Measurements from ENCODE around the gene IGFN1.
"Not testable (repeated sequence)": the region's sequence is repeated elsewhere in the genome, so short reads cannot be mapped to it uniquely, and the experiment has no call there.

The IGFN1 gene

GRCh38 chr1:201190624-201191051 lies at the start of gene IGFN1:
Gene IGFN1, plus strand, starts transcription at chr1:201190824. Its CDS starts 2,470 bp downstream, at chr1:201193294.
- DNase-seq, result peak; percentile 8

GRCh38 chr1:201140941-201141260 lies 49.7 kb upstream of the IGFN1 start:
- DNase-seq, result no peak

- no peak for DNase-seq
Measured at GRCh38 chr1:201141418-201141817, 49.2 kb upstream of the IGFN1 start.

GRCh38 chr1:201142011-201142848 lies 48.4 kb upstream of the IGFN1 start:
- no peak for DNase-seq

GRCh38 chr1:201142849-201143725 lies 47.5 kb upstream of the IGFN1 start:
- no peak for DNase-seq

- no peak for DNase-seq
Measured at GRCh38 chr1:201143726-201144635, 46.6 kb upstream of the IGFN1 start.

- DNase-seq, result no peak
Measured at GRCh38 chr1:201144701-201145100, 45.9 kb upstream of the IGFN1 start.

- no peak for DNase-seq
Measured at GRCh38 chr1:201145132-201145531, 45.5 kb upstream of the IGFN1 start.

GRCh38 chr1:201145816-201146215 lies 44.8 kb upstream of the IGFN1 start:
- no peak for DNase-seq

- no peak for DNase-seq
Measured at GRCh38 chr1:201146626-201147390, 43.8 kb upstream of the IGFN1 start.

- DNase-seq, result no peak
Measured at GRCh38 chr1:201147396-201148015, 43.1 kb upstream of the IGFN1 start.

GRCh38 chr1:201149400-201149799 lies 41.2 kb upstream of the IGFN1 start:
- DNase-seq, result peak; percentile 11

GRCh38 chr1:201153474-201154388 lies 36.9 kb upstream of the IGFN1 start:
- DNase-seq, result no peak

- DNase-seq, result peak; percentile 85
Measured at GRCh38 chr1:201154389-201155165, 36.0 kb upstream of the IGFN1 start, which contains the start of gene TMEM9. Gene TMEM9, minus strand, starts transcription at chr1:201154474. Its CDS starts 551 bp downstream, at chr1:201153923.

GRCh38 chr1:201155354-201155753 lies 35.3 kb upstream of the IGFN1 start:
- no peak for DNase-seq

- no peak for DNase-seq
Measured at GRCh38 chr1:201156346-201156745, 34.3 kb upstream of the IGFN1 start.

- DNase-seq, result no peak
Measured at GRCh38 chr1:201156819-201157218, 33.8 kb upstream of the IGFN1 start.

GRCh38 chr1:201157949-201158348 lies 32.7 kb upstream of the IGFN1 start:
- no peak for DNase-seq

- not testable (repeated sequence) for DNase-seq
Measured at GRCh38 chr1:201163036-201163435, 27.6 kb upstream of the IGFN1 start.
